K562 (cell line): Measurements from ENCODE around the gene CD68. TPM values are rescaled to one million over a fixed set of nuclear protein-coding genes. Genes with fewer than 3 reads are reported as not detected.

Source experiments
- CBX3 ChIP-seq, 2 experiments: IDR thresholded peaks; 1 replicate in 1 of 2; 2 replicates in 1 of 2; pipeline ENCODE4 v1.6.1; 2012; ENCODE audit warnings: inconsistent platforms in 2 of 2, low read length in 2 of 2, borderline replicate concordance in 1 of 2, control low read depth in 1 of 2
- FOXJ2 ChIP-seq: fragments of 200-800 bp; sonication (Bioruptor generic); IDR thresholded peaks from 2 replicates; pipeline ENCODE4 v1.6.1; 2016; ENCODE audit warnings: missing genetic modification characterization, missing compliant biosample characterization
- JUN ChIP-seq, 2 experiments: sonication (generic) in 1 of 2; formaldehyde crosslinking in 1 of 2; IDR thresholded peaks; 2 replicates each; pipeline versions ENCODE4 v1.6.1 to v1.8.0; 2012 to 2022; ENCODE audit warnings: borderline replicate concordance in 2 of 2, mild to moderate bottlenecking in 2 of 2, improper control_type of control experiment in 1 of 2, low read depth in 1 of 2, low read length in 1 of 2, missing genetic modification reagents in 1 of 2
- KAT8 ChIP-seq: fragments of 450-650 bp; IDR thresholded peaks from 2 replicates; pipeline ENCODE4 v1.6.1; 2016; ENCODE audit warnings: low read depth, mild to moderate bottlenecking
- KDM4B ChIP-seq, 2 experiments: fragments of 450-650 bp in 1 of 2; sonication (generic) in 1 of 2; IDR thresholded peaks; 2 replicates each; pipeline ENCODE4 v1.6.1; 2016 to 2017; ENCODE audit warnings: borderline replicate concordance in 2 of 2, antibody characterized with exemption in 1 of 2, low read depth in 1 of 2, mild to moderate bottlenecking in 1 of 2
- L3MBTL2 ChIP-seq: fragments of 450-650 bp; IDR thresholded peaks from 2 replicates; pipeline ENCODE4 v1.6.1; 2016; ENCODE audit warnings: mild to moderate bottlenecking, moderate library complexity
- MCM7 ChIP-seq, 2 experiments: fragments of 450-650 bp; IDR thresholded peaks; 2 replicates each; pipeline ENCODE4 v1.6.1; 2016 to 2018
- MED1 ChIP-seq: sonication (generic); formaldehyde crosslinking; IDR thresholded peaks from 2 replicates; pipeline ENCODE4 v1.8.1; 2023; ENCODE audit warnings: missing genetic modification reagents, borderline replicate concordance
- PHF21A ChIP-seq: fragments of 450-650 bp; IDR thresholded peaks from 2 replicates; pipeline ENCODE4 v1.6.1; 2017; ENCODE audit warnings: low read depth, borderline replicate concordance
- POLR2G ChIP-seq: fragments of 200-400 bp; formaldehyde crosslinking; IDR thresholded peaks from 2 replicates; pipeline ENCODE4 v1.6.1; 2017; ENCODE audit warnings: low read depth, mild to moderate bottlenecking, antibody characterized with exemption, low read length, moderate library complexity
- RBM25 ChIP-seq: fragments of 200-400 bp; formaldehyde crosslinking; IDR thresholded peaks from 2 replicates; pipeline ENCODE4 v1.6.1; 2018; ENCODE audit warnings: low read length, low read depth, moderate library complexity; ENCODE audit not compliant: severe bottlenecking
- RUNX1 ChIP-seq: sonication (generic); IDR thresholded peaks from 2 replicates; pipeline ENCODE4 v1.6.1; 2016; ENCODE audit warnings: antibody characterized with exemption, low read depth
- TARDBP ChIP-seq: fragments of 450-650 bp; IDR thresholded peaks from 2 replicates; pipeline ENCODE4 v1.6.1; 2016
- ZNF3 ChIP-seq: fragments of 250-450 bp; sonication (Bioruptor Pico); IDR thresholded peaks from 2 replicates; pipeline ENCODE4 v1.5.0; 2021; ENCODE audit warnings: mild to moderate bottlenecking, moderate library complexity
- ZNF408 ChIP-seq: fragments of 250-450 bp; sonication (Bioruptor Pico); IDR thresholded peaks from 2 replicates; pipeline ENCODE4 v1.4.0; 2020; ENCODE audit warnings: low read depth, mild to moderate bottlenecking, moderate library complexity
- ZNF766 ChIP-seq: fragments of 200-800 bp; sonication (Bioruptor generic); conservative IDR thresholded peaks from 2 replicates; pipeline ENCODE4 v1.6.1; 2016; ENCODE audit warnings: missing genetic modification characterization, missing compliant biosample characterization
- ZNF830 ChIP-seq: fragments of 250-450 bp; sonication (Bioruptor Pico); IDR thresholded peaks from 2 replicates; pipeline ENCODE4 v1.5.0; 2021; ENCODE audit warnings: mild to moderate bottlenecking
- polyA plus RNA-seq, 8 experiments: library from polyadenylated mRNA; depleted of rRNA in 4 of 8; stranded (reverse) in 5 of 8; unstranded in 3 of 8; fragments of >200 nt; fragmentation: Nextera tagmentation in 2 of 8; fragmentation: Illumina TruSeq in 1 of 8; extraction: Ambion mirVana in 2 of 8; extraction: Trizol in 1 of 8; gene quantifications; 2 replicates each; pipeline versions ENCODE4 v1.2.1 to v1.2.3, GENCODE V29; 2011 to 2014; ENCODE audit warnings: inconsistent platforms in 1 of 8, missing spikeins in 1 of 8
- total RNA-seq, 7 experiments: library from RNA; depleted of rRNA in 6 of 7; stranded (reverse); fragments of >200 nt in 6 of 7; fragmentation: Illumina TruSeq in 2 of 7; extraction: Trizol in 2 of 7; gene quantifications; 2 replicates each; pipeline versions ENCODE4 v1.2.1 to v1.2.3, GENCODE V29; 2011 to 2021; ENCODE audit warnings: low replicate concordance in 1 of 7
- TF ChIP-seq, protein P1 (sequence below): IDR thresholded peaks from 2 replicates; pipeline ENCODE4 v1.6.1; 2011; ENCODE audit not compliant: insufficient read length; ENCODE audit errors: extremely low read depth
- TF ChIP-seq, protein P2 (sequence below): fragments of 450-650 bp; IDR thresholded peaks from 2 replicates; pipeline ENCODE4 v1.6.1; 2016; ENCODE audit warnings: low read depth

CD68 gene
- total and polyA plus RNA-seq, 9 of the 15 experiments (the other 6 are each of a cell fraction or from before 2014, with no cell fraction given), result 28.2 to 89.8 (median 37.7) TPM

- TF ChIP-seq FOXJ2 (tag) (0 out of 2 replicates have a peak, but pooled peaks have one; percentile 57), RUNX1 (no peak), TARDBP (peak; percentile 3; the same call in 1 of the 2 replicates), KDM4B (IDR thresholded peaks at IDR 0.05; ENCODE audit: borderline replicate concordance in 2 of 2, low read depth in 1 of 2) (peak in 1 of 2 experiments; percentile 58; a peak in 1 of 4 replicates), ZNF830 (CRISPR knock-in tag) (no peak), JUN (IDR thresholded peaks at IDR 0.05; ENCODE audit: borderline replicate concordance, low read depth, low read length) (peak; percentile 40; the same call in 1 of the 2 replicates), JUN (CRISPR knock-in tag; IDR thresholded peaks at IDR 0.05; ENCODE audit: borderline replicate concordance) (0 out of 2 replicates have a peak, but pooled peaks have one; percentile 5), MED1 (CRISPR knock-in tag) (no peak), RBM25 (no peak), KAT8 (no peak), PHF21A (0 out of 2 replicates have a peak, but pooled peaks have one; percentile 35), ZNF408 (CRISPR knock-in tag) (no peak), ZNF766 (CRISPR knock-in tag) (peak; percentile 85), POLR2G (peak; percentile 94), ZNF3 (CRISPR knock-in tag) (no peak), CBX3 (IDR thresholded peaks at IDR 0.05; ENCODE audit: borderline replicate concordance in 1 of 2, low read length in 2 of 2) (peak in 1 of 2 experiments; percentile 44; a peak in 1 of 3 replicates), L3MBTL2 (peak; percentile 99), MCM7 (IDR thresholded peaks at IDR 0.05) (no peak)
- TF ChIP-seq, protein P1, sequence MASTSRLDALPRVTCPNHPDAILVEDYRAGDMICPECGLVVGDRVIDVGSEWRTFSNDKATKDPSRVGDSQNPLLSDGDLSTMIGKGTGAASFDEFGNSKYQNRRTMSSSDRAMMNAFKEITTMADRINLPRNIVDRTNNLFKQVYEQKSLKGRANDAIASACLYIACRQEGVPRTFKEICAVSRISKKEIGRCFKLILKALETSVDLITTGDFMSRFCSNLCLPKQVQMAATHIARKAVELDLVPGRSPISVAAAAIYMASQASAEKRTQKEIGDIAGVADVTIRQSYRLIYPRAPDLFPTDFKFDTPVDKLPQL, result peak; percentile 82
- TF ChIP-seq, protein P2, sequence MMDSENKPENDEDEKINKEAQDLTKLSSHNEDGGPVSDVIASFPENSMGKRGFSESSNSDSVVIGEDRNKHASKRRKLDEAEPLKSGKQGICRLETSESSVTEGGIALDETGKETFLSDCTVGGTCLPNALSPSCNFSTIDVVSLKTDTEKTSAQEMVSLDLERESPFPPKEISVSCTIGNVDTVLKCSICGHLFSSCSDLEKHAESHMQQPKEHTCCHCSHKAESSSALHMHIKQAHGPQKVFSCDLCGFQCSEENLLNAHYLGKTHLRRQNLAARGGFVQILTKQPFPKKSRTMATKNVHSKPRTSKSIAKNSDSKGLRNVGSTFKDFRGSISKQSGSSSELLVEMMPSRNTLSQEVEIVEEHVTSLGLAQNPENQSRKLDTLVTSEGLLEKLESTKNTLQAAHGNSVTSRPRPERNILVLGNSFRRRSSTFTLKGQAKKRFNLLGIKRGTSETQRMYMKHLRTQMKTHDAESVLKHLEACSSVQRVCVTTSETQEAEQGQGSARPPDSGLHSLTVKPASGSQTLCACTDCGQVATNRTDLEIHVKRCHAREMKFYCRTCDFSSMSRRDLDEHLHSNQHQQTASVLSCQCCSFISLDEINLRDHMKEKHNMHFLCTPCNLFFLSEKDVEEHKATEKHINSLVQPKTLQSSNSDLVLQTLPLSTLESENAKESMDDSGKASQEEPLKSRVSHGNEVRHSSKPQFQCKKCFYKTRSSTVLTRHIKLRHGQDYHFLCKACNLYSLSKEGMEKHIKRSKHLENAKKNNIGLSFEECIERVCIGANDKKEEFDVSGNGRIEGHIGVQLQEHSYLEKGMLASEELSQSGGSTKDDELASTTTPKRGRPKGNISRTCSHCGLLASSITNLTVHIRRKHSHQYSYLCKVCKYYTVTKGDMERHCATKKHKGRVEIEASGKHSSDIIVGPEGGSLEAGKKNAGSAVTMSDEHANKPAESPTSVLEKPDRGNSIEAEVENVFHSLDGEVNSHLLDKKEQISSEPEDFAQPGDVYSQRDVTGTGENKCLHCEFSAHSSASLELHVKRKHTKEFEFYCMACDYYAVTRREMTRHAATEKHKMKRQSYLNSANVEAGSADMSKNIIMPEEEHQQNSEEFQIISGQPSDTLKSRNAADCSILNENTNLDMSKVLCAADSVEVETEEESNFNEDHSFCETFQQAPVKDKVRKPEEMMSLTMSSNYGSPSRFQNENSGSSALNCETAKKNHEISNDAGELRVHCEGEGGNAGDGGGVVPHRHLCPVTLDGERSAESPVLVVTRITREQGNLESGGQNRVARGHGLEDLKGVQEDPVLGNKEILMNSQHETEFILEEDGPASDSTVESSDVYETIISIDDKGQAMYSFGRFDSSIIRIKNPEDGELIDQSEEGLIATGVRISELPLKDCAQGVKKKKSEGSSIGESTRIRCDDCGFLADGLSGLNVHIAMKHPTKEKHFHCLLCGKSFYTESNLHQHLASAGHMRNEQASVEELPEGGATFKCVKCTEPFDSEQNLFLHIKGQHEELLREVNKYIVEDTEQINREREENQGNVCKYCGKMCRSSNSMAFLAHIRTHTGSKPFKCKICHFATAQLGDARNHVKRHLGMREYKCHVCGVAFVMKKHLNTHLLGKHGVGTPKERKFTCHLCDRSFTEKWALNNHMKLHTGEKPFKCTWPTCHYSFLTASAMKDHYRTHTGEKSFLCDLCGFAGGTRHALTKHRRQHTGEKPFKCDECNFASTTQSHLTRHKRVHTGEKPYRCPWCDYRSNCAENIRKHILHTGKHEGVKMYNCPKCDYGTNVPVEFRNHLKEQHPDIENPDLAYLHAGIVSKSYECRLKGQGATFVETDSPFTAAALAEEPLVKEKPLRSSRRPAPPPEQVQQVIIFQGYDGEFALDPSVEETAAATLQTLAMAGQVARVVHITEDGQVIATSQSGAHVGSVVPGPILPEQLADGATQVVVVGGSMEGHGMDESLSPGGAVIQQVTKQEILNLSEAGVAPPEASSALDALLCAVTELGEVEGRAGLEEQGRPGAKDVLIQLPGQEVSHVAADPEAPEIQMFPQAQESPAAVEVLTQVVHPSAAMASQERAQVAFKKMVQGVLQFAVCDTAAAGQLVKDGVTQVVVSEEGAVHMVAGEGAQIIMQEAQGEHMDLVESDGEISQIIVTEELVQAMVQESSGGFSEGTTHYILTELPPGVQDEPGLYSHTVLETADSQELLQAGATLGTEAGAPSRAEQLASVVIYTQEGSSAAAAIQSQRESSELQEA, result peak; percentile 37; the same call in 1 of the 2 replicates
Observed at GRCh38 chr17:7583253-7584109, 4.0 kb downstream of the CD68 start, which contains the start of gene MPDU1 (continued).
